HCT116 (cell line): ENCODE results near the gene TUBA8.

ENCODE experiments used
- CBX3 ChIP-seq: IDR thresholded peaks from 2 replicates; pipeline ENCODE4 v1.6.1; 2012; ENCODE audit warnings: low read depth
- CTCF ChIP-seq, 3 experiments: fragments of 200-600 bp in 1 of 3; sonication (generic) in 1 of 3; IDR thresholded peaks in 2 of 3; conservative IDR thresholded peaks in 1 of 3; 2 replicates each; pipeline ENCODE4 v1.5.1; 2012 to 2017; ENCODE audit warnings: low read depth in 2 of 3, low read length in 2 of 3, antibody characterized with exemption in 1 of 3, borderline replicate concordance in 1 of 3, control low read depth in 1 of 3, mild to moderate bottlenecking in 1 of 3, mixed read lengths in 1 of 3, mixed run types in 1 of 3, moderate library complexity in 1 of 3; ENCODE audit not compliant: insufficient read depth in 1 of 3
- EGR1 ChIP-seq: IDR thresholded peaks from 2 replicates; pipeline ENCODE4 v1.6.1; 2012; ENCODE audit warnings: low read depth
- ELF1 ChIP-seq: IDR thresholded peaks from 2 replicates; pipeline ENCODE4 v1.6.1; 2012; ENCODE audit warnings: low read depth, borderline replicate concordance
- EZH2phosphoT487 ChIP-seq: fragments of 200-600 bp; IDR thresholded peaks from 2 replicates; pipeline ENCODE4 v1.6.1; 2018; ENCODE audit warnings: antibody characterized with exemption, borderline replicate concordance
- FOSL1 ChIP-seq: IDR thresholded peaks from 2 replicates; pipeline ENCODE4 v1.6.1; 2012; ENCODE audit warnings: low read depth
- POLR2AphosphoS5 ChIP-seq: IDR thresholded peaks from 2 replicates; pipeline ENCODE4 v1.6.1; 2011; ENCODE audit warnings: mild to moderate bottlenecking, low read depth, low read length, moderate library complexity
- REST ChIP-seq: IDR thresholded peaks from 2 replicates; pipeline ENCODE4 v1.6.1; 2012; ENCODE audit warnings: low read depth
- SIN3A ChIP-seq: IDR thresholded peaks from 2 replicates; pipeline ENCODE4 v1.6.1; 2012; ENCODE audit warnings: low read depth
- TCF7L2 ChIP-seq: IDR thresholded peaks from 2 replicates; pipeline ENCODE4 v1.7.0; 2011; ENCODE audit warnings: borderline replicate concordance, inconsistent platforms; ENCODE audit not compliant: insufficient read depth, insufficient read length; ENCODE audit errors: extremely low read depth
- TF ChIP-seq, protein P1 (sequence below): IDR thresholded peaks from 2 replicates; pipeline ENCODE4 v1.6.1; 2012

- no peak for TF ChIP-seq CTCF (IDR thresholded peaks at IDR 0.05 in 2 of 3, conservative IDR thresholded peaks at IDR 0.05 in 1 of 3; ENCODE audit: borderline replicate concordance in 1 of 3, insufficient read depth in 1 of 3, low read depth in 2 of 3, low read length in 2 of 3)
- no peak for TF ChIP-seq FOSL1
- no peak for TF ChIP-seq TCF7L2
- TF ChIP-seq ELF1, result no peak
- TF ChIP-seq REST, result no peak
- no peak for TF ChIP-seq EZH2phosphoT487
- TF ChIP-seq CBX3, result no peak
- TF ChIP-seq POLR2AphosphoS5, result no peak
- TF ChIP-seq SIN3A, result no peak
- TF ChIP-seq, protein P1, sequence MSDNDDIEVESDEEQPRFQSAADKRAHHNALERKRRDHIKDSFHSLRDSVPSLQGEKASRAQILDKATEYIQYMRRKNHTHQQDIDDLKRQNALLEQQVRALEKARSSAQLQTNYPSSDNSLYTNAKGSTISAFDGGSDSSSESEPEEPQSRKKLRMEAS, result no peak
- TF ChIP-seq EGR1, result no peak
These were observed 35.2 kb downstream of the TUBA8 start for GRCh38 chr22:18145676-18146388.
